OCI-LY3 (cell line): ENCODE data around the gene HS1BP3.

Source experiments
- H2AFZ ChIP-seq: fragments of 200-600, 300-600 bp; shearing (Covaris generic); 2 replicates; pipeline ENCODE4 v1.6.0; 2014; ENCODE audit warnings: antibody characterized with exemption, low read depth, low read length
- H3K27ac ChIP-seq: fragments of 200-600, 300-600 bp; sonication (generic); 2 replicates; pipeline ENCODE4 v1.5.1; 2014; ENCODE audit warnings: mild to moderate bottlenecking, low read length, moderate library complexity, mixed read lengths
- H3K27me3 ChIP-seq: fragments of 200-600, 300-600 bp; sonication (generic); 2 replicates; pipeline ENCODE4 v1.6.1; 2014; ENCODE audit warnings: low read depth, low read length, mixed read lengths
- H3K36me3 ChIP-seq: fragments of 200-600, 300-600 bp; sonication (generic); replicated peaks from 2 replicates; pipeline ENCODE3; 2014; ENCODE audit warnings: low read depth, low read length, mixed read lengths
- H3K4me1 ChIP-seq: fragments of 300-600, 200-600 bp; sonication (generic); 2 replicates; pipeline ENCODE4 v1.6.1; 2014; ENCODE audit warnings: low read length, mixed read lengths
- H3K4me2 ChIP-seq: fragments of 200-600, 300-600 bp; sonication (generic); 2 replicates; pipeline ENCODE4 v1.6.1; 2014; ENCODE audit warnings: low read length, mixed read lengths
- H3K4me3 ChIP-seq: fragments of 300-600, 200-600 bp; sonication (generic); 2 replicates; pipeline ENCODE4 v1.5.1; 2014; ENCODE audit warnings: antibody characterized with exemption, mild to moderate bottlenecking, low read length, moderate library complexity
- H3K79me2 ChIP-seq: fragments of 300-600, 200-600 bp; shearing (Covaris generic); 2 replicates; pipeline ENCODE4 v1.6.1; 2014; ENCODE audit warnings: mild to moderate bottlenecking, low read length, mixed read lengths
- H3K9ac ChIP-seq: fragments of 300-600, 200-600 bp; shearing (Covaris generic); 2 replicates; pipeline ENCODE4 v1.6.0; 2014; ENCODE audit warnings: mild to moderate bottlenecking, low read length, moderate library complexity
- H3K9me3 ChIP-seq: fragments of 200-600, 300-600 bp; shearing (Covaris generic); 2 replicates; pipeline ENCODE4 v1.6.1; 2014; ENCODE audit warnings: low read length, mixed read lengths; ENCODE audit not compliant: insufficient read depth
- H4K20me1 ChIP-seq: fragments of 200-600, 300-600 bp; sonication (generic); 2 replicates; pipeline ENCODE4 v1.6.1; 2016; ENCODE audit warnings: low read length, mixed read lengths; ENCODE audit not compliant: insufficient read depth
- CTCF ChIP-seq: fragments of 200-600, 300-600 bp; sonication (generic); IDR thresholded peaks from 2 replicates; pipeline ENCODE4 v1.5.1; 2014; ENCODE audit warnings: antibody characterized with exemption, low read length, low read depth
- EZH2phosphoT487 ChIP-seq: fragments of 200-600 bp; shearing (Covaris generic); IDR thresholded peaks from 2 replicates; pipeline ENCODE4 v1.6.1; 2018; ENCODE audit warnings: antibody characterized with exemption, mixed run types, low read depth

Gene HS1BP3

GRCh38 chr2:20647211-20647610, 3.7 kb downstream of the HS1BP3 start:
- Histone ChIP-seq H3K4me1 (peaks cover 10% of the 10 kb centered on the region), H3K79me2 (peaks cover 4% of the 10 kb centered on the region; the same call in 1 of the 2 replicates), H4K20me1 (no peaks in the 10 kb centered on the region), H3K4me3 (no peak overlapping the region), H3K9me3 (no peaks in the 10 kb centered on the region), H2AFZ (no peak overlapping the region), H3K4me2 (no peak overlapping the region), H3K36me3 (no peaks in the 10 kb centered on the region), H3K27ac (no peak overlapping the region), H3K9ac (no peak overlapping the region), H3K27me3 (no peaks in the 10 kb centered on the region)
- TF ChIP-seq CTCF (no peak), EZH2phosphoT487 (no peak)

- Histone ChIP-seq H3K4me3 (no peak overlapping the region), H3K27me3 (no peaks in the 10 kb centered on the region), H3K4me1 (peaks cover 6% of the 10 kb centered on the region), H4K20me1 (no peaks in the 10 kb centered on the region), H3K79me2 (peaks cover 4% of the 10 kb centered on the region; the same call in 1 of the 2 replicates), H3K27ac (no peak overlapping the region), H2AFZ (no peak overlapping the region), H3K9me3 (no peaks in the 10 kb centered on the region), H3K4me2 (no peak overlapping the region), H3K36me3 (no peaks in the 10 kb centered on the region), H3K9ac (no peak overlapping the region)
- TF ChIP-seq CTCF (no peak), EZH2phosphoT487 (no peak)
These were observed 4.5 kb downstream of the HS1BP3 start for GRCh38 chr2:20646446-20646845.

DNA sequence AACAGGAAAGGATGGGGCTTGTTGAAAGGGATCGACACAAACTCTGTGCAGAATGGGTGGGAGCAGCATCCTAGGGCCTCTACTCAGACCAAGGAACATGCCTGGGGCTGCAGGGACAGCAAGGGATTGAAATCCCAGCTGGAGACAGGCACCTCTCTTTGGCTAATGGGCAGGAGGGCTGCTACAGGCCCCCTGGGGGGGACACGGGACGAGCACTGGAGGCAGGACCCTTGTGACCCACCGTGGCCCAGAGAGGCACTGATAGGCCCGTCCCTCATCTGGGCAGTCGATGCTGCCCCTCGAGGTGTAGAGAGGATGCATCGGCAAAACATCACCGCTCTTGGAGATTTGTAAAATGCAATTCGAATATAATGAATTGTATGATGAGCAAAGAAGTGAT, 5.1 kb downstream of the HS1BP3 start:
- Histone ChIP-seq H3K27ac (no peak overlapping the region), H3K4me1 (peaks cover 6% of the 10 kb centered on the region), H3K4me3 (no peak overlapping the region), H3K27me3 (no peaks in the 10 kb centered on the region), H3K79me2 (peaks cover 4% of the 10 kb centered on the region; the same call in 1 of the 2 replicates), H3K4me2 (no peak overlapping the region), H3K9me3 (no peaks in the 10 kb centered on the region), H3K36me3 (no peaks in the 10 kb centered on the region), H2AFZ (no peak overlapping the region), H3K9ac (no peak overlapping the region), H4K20me1 (no peaks in the 10 kb centered on the region)
- TF ChIP-seq CTCF = no peak
- no peak for TF ChIP-seq EZH2phosphoT487

DNA sequence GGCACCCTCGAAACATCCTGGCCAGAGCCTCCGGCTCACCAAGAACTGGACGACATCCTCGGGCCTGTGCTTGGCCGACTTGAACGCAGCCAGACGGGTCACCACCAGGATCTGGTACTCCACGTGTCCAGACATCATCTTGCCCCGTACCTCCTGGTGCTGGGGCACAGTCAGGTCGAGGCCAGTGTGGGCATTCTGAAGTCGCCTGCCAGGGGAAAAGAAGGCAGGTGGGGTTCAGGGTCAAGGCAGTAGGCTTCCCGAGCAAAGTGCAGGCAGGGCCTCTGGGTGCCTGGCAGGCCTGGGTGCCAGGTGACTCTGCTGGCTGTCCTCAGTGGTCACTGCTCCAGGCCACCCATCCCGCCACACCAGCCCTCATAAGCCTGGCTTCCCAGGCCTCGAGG, 5.6 kb downstream of the HS1BP3 start:
- no peak for TF ChIP-seq CTCF
- TF ChIP-seq EZH2phosphoT487 = no peak
- no peak overlapping the region for H3K4me3 ChIP-seq
- no peak overlapping the region for H3K9ac ChIP-seq
- H3K27me3 ChIP-seq = no peaks in the 10 kb centered on the region
- peaks cover 1% of the 10 kb centered on the region; the same call in 1 of the 2 replicates for H3K79me2 ChIP-seq
- H3K9me3 ChIP-seq = no peaks in the 10 kb centered on the region
- peaks cover 5% of the 10 kb centered on the region for H3K4me1 ChIP-seq
- no peak overlapping the region for H3K27ac ChIP-seq
- H4K20me1 ChIP-seq = no peaks in the 10 kb centered on the region
- H3K36me3 ChIP-seq = no peaks in the 10 kb centered on the region
- H3K4me2 ChIP-seq = no peak overlapping the region
- H2AFZ ChIP-seq = no peak overlapping the region
